ENCODE measurements around the gene TMEM255A. TPM values are rescaled to one million over a fixed set of nuclear protein-coding genes. Genes with fewer than 3 reads are reported as not detected.

TMEM255A gene
- total RNA-seq, 1 experiment from 2014 or later: 0.31 TPM

Other genes starting within 250 kb of the TMEM255A start
- 0.10 TPM for gene RHOXF2B, start 233.8 kb downstream of the TMEM255A start, total RNA-seq (2021; ENCODE audit: unreplicated experiment)
- 0.41 TPM for gene RHOXF1, start 195.5 kb downstream of the TMEM255A start, total RNA-seq (2021; ENCODE audit: unreplicated experiment)
- gene RHOXF2, start 152.8 kb downstream of the TMEM255A start, total RNA-seq (2021; ENCODE audit: unreplicated experiment): not detected
- 21.5 TPM for gene ZBTB33, start 60.6 kb downstream of the TMEM255A start, total RNA-seq (2021; ENCODE audit: unreplicated experiment)
- gene ATP1B4, start 50.6 kb upstream of the TMEM255A start, total RNA-seq (2021; ENCODE audit: unreplicated experiment): not detected
- 243 TPM for gene LAMP2, start 157.8 kb upstream of the TMEM255A start, total RNA-seq (2021; ENCODE audit: unreplicated experiment)
- gene CUL4B, start 249.5 kb upstream of the TMEM255A start, total RNA-seq (2021; ENCODE audit: unreplicated experiment): 99.8 TPM

Data from Panc1 (cell line).